MM.1S (cell line): ENCODE data around the gene ARHGAP32.

Source experiments
- DNase-seq: peaks from one replicate; pipeline ENCODE4 v3.0.0-alpha.2; 2015
- H2AFZ ChIP-seq: fragments of 300-600 bp; sonication (generic); 2 replicates; pipeline ENCODE4 v1.6.0; 2016; ENCODE audit warnings: antibody characterized with exemption, low read length
- H3F3A ChIP-seq: fragments of 300-600 bp; sonication (generic); 2 replicates; pipeline ENCODE4 v1.6.1; 2016; ENCODE audit warnings: mild to moderate bottlenecking, antibody characterized with exemption, low read length, moderate library complexity, mixed read lengths; ENCODE audit not compliant: insufficient read depth
- H3K27ac ChIP-seq: fragments of 300-600 bp; sonication (generic); 2 replicates; pipeline ENCODE4 v1.5.1; 2016; ENCODE audit warnings: mild to moderate bottlenecking, low read length
- H3K27me3 ChIP-seq: fragments of 300-600 bp; sonication (generic); replicated peaks from 2 replicates; pipeline ENCODE4 v1.6.0; 2016; ENCODE audit warnings: low read length; ENCODE audit not compliant: insufficient read depth
- H3K36me3 ChIP-seq: fragments of 300-600 bp; sonication (generic); replicated peaks from 2 replicates; pipeline ENCODE4 v1.6.1; 2016; ENCODE audit warnings: mild to moderate bottlenecking, low read length, mixed read lengths; ENCODE audit not compliant: insufficient read depth
- H3K4me1 ChIP-seq: fragments of 300-600 bp; sonication (generic); 2 replicates; pipeline ENCODE4 v1.6.1; 2016; ENCODE audit warnings: low read length, mixed read lengths
- H3K4me2 ChIP-seq: fragments of 300-600 bp; sonication (generic); 2 replicates; pipeline ENCODE4 v1.6.0; 2016; ENCODE audit warnings: low read depth, low read length
- H3K4me3 ChIP-seq: fragments of 300-600 bp; sonication (generic); 2 replicates; pipeline ENCODE4 v1.5.1; 2016; ENCODE audit warnings: low read length, mixed read lengths
- H3K79me2 ChIP-seq: fragments of 300-600 bp; sonication (generic); 2 replicates; pipeline ENCODE4 v1.6.1; 2016; ENCODE audit warnings: mixed run types, low read length, mixed read lengths
- H3K9ac ChIP-seq: fragments of 300-600 bp; sonication (generic); 2 replicates; pipeline ENCODE4 v1.6.1; 2016; ENCODE audit warnings: low read length, mixed read lengths
- H3K9me2 ChIP-seq: fragments of 300-600 bp; sonication (generic); replicated peaks from 2 replicates; pipeline ENCODE4 v1.6.1; 2016; ENCODE audit warnings: mild to moderate bottlenecking, low read length, mixed read lengths; ENCODE audit not compliant: insufficient read depth
- H3K9me3 ChIP-seq: fragments of 300-600 bp; sonication (generic); replicated peaks from 2 replicates; pipeline ENCODE4 v1.6.1; 2016; ENCODE audit warnings: mild to moderate bottlenecking, low read length, mixed read lengths; ENCODE audit not compliant: insufficient read depth
- H4K20me1 ChIP-seq: fragments of 300-600 bp; sonication (generic); 2 replicates; pipeline ENCODE4 v1.6.1; 2016; ENCODE audit warnings: mild to moderate bottlenecking, low read length, moderate library complexity, mixed read lengths; ENCODE audit not compliant: insufficient read depth
- EZH2 ChIP-seq: fragments of 300-600 bp; sonication (generic); optimal IDR thresholded peaks from 2 replicates; pipeline ENCODE3; 2017; ENCODE audit warnings: low read depth, mild to moderate bottlenecking, antibody characterized with exemption, low read length, mixed read lengths
- EZH2phosphoT487 ChIP-seq: fragments of 300-600 bp; sonication (generic); IDR thresholded peaks from 2 replicates; pipeline ENCODE4 v1.6.1; 2018; ENCODE audit warnings: antibody characterized with exemption, low read length
- TF ChIP-seq, protein P1 (sequence below): fragments of 300-600 bp; sonication (generic); IDR thresholded peaks from 2 replicates; pipeline ENCODE4 v1.5.1; 2016; ENCODE audit warnings: antibody characterized with exemption, low read length, mixed read lengths

Gene ARHGAP32

GRCh38 chr11:128985880-128986279, 206.2 kb downstream of the ARHGAP32 start:
- Histone ChIP-seq H3F3A (no peaks in the 10 kb centered on the region), H2AFZ (no peak overlapping the region)

GRCh38 chr11:128983023-128983422, 209.1 kb downstream of the ARHGAP32 start:
- Histone ChIP-seq H3K4me2 (no peak overlapping the region), H3K79me2 (no peaks in the 10 kb centered on the region), H3K4me3 (no peak overlapping the region), H2AFZ (no peak overlapping the region), H3K9me3 (no peaks in the 10 kb centered on the region), H3K27me3 (no peaks in the 10 kb centered on the region), H4K20me1 (no peaks in the 10 kb centered on the region), H3K27ac (no peak overlapping the region), H3K9ac (no peak overlapping the region), H3K36me3 (no peaks in the 10 kb centered on the region), H3F3A (no peaks in the 10 kb centered on the region), H3K9me2 (no peaks in the 10 kb centered on the region), H3K4me1 (no peaks in the 10 kb centered on the region)
- no peak for DNase-seq
- TF ChIP-seq EZH2 (no peak), EZH2phosphoT487 (no peak)
- TF ChIP-seq, protein P1, sequence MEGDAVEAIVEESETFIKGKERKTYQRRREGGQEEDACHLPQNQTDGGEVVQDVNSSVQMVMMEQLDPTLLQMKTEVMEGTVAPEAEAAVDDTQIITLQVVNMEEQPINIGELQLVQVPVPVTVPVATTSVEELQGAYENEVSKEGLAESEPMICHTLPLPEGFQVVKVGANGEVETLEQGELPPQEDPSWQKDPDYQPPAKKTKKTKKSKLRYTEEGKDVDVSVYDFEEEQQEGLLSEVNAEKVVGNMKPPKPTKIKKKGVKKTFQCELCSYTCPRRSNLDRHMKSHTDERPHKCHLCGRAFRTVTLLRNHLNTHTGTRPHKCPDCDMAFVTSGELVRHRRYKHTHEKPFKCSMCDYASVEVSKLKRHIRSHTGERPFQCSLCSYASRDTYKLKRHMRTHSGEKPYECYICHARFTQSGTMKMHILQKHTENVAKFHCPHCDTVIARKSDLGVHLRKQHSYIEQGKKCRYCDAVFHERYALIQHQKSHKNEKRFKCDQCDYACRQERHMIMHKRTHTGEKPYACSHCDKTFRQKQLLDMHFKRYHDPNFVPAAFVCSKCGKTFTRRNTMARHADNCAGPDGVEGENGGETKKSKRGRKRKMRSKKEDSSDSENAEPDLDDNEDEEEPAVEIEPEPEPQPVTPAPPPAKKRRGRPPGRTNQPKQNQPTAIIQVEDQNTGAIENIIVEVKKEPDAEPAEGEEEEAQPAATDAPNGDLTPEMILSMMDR: no peak

More at GRCh38 chr11:128985880-128986279, 206.2 kb downstream of the ARHGAP32 start:
- Histone ChIP-seq H3K36me3 (no peaks in the 10 kb centered on the region), H3K9ac (no peak overlapping the region), H3K9me3 (no peaks in the 10 kb centered on the region), H3K4me2 (no peak overlapping the region), H3K79me2 (no peaks in the 10 kb centered on the region), H3K27me3 (no peaks in the 10 kb centered on the region), H4K20me1 (no peaks in the 10 kb centered on the region), H3K4me1 (no peaks in the 10 kb centered on the region), H3K9me2 (no peaks in the 10 kb centered on the region), H3K4me3 (no peak overlapping the region), H3K27ac (no peak overlapping the region)
- DNase-seq: no peak
- TF ChIP-seq EZH2phosphoT487 (no peak), EZH2 (no peak)
- TF ChIP-seq, protein P1: no peak

GRCh38 chr11:128981254-128981653, 210.9 kb downstream of the ARHGAP32 start:
- Histone ChIP-seq H3K79me2 (no peaks in the 10 kb centered on the region), H3K4me1 (no peaks in the 10 kb centered on the region), H3K9ac (no peak overlapping the region), H2AFZ (no peak overlapping the region), H3K27me3 (no peaks in the 10 kb centered on the region), H4K20me1 (no peaks in the 10 kb centered on the region), H3K9me2 (no peaks in the 10 kb centered on the region), H3K9me3 (no peaks in the 10 kb centered on the region), H3K4me3 (no peak overlapping the region), H3K36me3 (no peaks in the 10 kb centered on the region), H3K4me2 (no peak overlapping the region), H3F3A (no peaks in the 10 kb centered on the region), H3K27ac (no peak overlapping the region)
- no peak for DNase-seq
- TF ChIP-seq EZH2 (no peak), EZH2phosphoT487 (no peak)
- TF ChIP-seq, protein P1: no peak
